Omental fat pad (tissue), 4 donors: ENCODE results near the gene SLC51A. TPM values are rescaled to one million over a fixed set of nuclear protein-coding genes. Genes with fewer than 3 reads are reported as not detected.

Experiments
- small RNA-seq: library from RNA; depleted of rRNA; stranded (forward); fragments of <200 nt; gene quantifications from one replicate; pipeline ENCODE3, GENCODE V24; 2016
- total RNA-seq, 4 donors: library from RNA; depleted of rRNA; stranded (reverse); fragments of >200 nt; gene quantifications; one replicate each; pipeline ENCODE4 v1.1.0, GENCODE V29; 2016

Gene SLC51A
- total RNA-seq, 4 donors from 2014 or later = 0.65 TPM; not detected in 3

Small RNAs within 50 kb of the gene (small RNA-seq; reads per million reads assigned to genes)
- gene RF00019 = not detected

Other genes with a start within 250 kb of the SLC51A start
- gene TFRC, start 134.4 kb upstream of the SLC51A start, total RNA-seq = 100 to 1,000 TPM; 144 to 333 (median 242) TPM
- gene ZDHHC19, start 5.1 kb upstream of the SLC51A start, total RNA-seq = not detected
- gene PCYT1A, start 71.2 kb downstream of the SLC51A start, total RNA-seq = 100 to 1,000 TPM in 1 of 4 donors, 10 to 100 TPM in 3; 68.1 to 120 (median 90.9) TPM
- 1 to 10 TPM in 3 of 4 donors, not detected in 1; 3.8 to 6.6 (median 4.6) TPM for gene DYNLT2B, start 101.7 kb downstream of the SLC51A start, total RNA-seq
- gene TM4SF19, start 121.9 kb downstream of the SLC51A start, total RNA-seq = 10 to 100 TPM in 1 of 4 donors, 1 to 10 TPM in 1, not detected in 2; 2.3 to 56.1 TPM
- 10 to 100 TPM; 11.2 to 22.7 (median 13.1) TPM for gene UBXN7, start 215.9 kb downstream of the SLC51A start, total RNA-seq